Measurements from ENCODE around the gene PTOV1.

DNA sequence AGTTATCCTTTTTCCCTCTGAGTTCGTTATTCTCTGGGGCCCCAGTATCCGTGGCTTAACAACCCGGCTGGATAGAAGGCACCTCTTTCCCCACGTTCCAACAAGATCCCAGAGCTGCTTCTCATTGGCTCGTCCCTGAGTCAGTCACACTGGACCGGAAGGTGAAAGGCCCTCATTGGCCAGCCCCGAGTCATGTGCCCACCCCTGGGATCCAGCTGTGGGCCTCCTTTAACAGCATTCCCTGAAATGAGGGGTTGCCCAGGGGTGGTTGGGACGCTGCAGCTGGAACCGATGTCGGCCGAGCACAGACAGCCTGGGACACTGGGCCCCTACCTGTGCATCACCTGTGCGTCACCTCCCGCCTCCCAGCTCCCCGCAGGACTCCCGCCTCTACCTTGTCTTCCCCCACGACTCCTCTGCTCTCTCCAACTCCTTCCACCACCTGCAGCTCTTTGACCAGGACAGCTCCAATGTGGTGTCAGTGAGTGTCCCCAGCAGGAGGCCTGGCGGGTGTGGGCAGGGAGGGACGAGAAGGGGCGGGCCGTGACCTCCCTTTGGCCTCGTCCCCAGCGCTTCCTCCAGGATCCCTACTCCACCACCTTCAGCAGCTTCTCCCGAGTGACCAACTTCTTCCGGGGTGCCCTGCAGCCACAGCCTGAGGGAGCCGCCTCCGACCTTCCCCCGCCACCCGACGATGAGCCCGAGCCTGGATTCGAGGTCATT, 30.9 kb downstream of the PTOV1 start:
- TF ChIP-seq, protein P1, sequence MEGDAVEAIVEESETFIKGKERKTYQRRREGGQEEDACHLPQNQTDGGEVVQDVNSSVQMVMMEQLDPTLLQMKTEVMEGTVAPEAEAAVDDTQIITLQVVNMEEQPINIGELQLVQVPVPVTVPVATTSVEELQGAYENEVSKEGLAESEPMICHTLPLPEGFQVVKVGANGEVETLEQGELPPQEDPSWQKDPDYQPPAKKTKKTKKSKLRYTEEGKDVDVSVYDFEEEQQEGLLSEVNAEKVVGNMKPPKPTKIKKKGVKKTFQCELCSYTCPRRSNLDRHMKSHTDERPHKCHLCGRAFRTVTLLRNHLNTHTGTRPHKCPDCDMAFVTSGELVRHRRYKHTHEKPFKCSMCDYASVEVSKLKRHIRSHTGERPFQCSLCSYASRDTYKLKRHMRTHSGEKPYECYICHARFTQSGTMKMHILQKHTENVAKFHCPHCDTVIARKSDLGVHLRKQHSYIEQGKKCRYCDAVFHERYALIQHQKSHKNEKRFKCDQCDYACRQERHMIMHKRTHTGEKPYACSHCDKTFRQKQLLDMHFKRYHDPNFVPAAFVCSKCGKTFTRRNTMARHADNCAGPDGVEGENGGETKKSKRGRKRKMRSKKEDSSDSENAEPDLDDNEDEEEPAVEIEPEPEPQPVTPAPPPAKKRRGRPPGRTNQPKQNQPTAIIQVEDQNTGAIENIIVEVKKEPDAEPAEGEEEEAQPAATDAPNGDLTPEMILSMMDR (IDR thresholded peaks at IDR 0.05; ENCODE audit: low read depth, low read length) = no peak
- TF ChIP-seq EZH2phosphoT487 (IDR thresholded peaks at IDR 0.05; ENCODE audit: low read depth) = no peak

Measured in OCI-LY3 (cell line).